Neural cell (in vitro differentiated cells): ENCODE data around the gene COG7.

ENCODE experiments used
- EZH2 ChIP-seq: fragments of 200-600, 300-800 bp; shearing (Covaris generic), sonication (generic); IDR thresholded peaks from 2 replicates; pipeline ENCODE4 v1.6.1; 2014; ENCODE audit warnings: antibody characterized with exemption, low read length, borderline replicate concordance, mild to moderate bottlenecking; ENCODE audit not compliant: insufficient read depth, poor library complexity, severe bottlenecking
- TF ChIP-seq, protein P1 (sequence below): fragments of 450-650 bp; IDR thresholded peaks from 2 replicates; pipeline ENCODE4 v1.5.1; 2014; ENCODE audit warnings: antibody characterized with exemption, mild to moderate bottlenecking, moderate library complexity; ENCODE audit not compliant: poor library complexity, severe bottlenecking

DNA sequence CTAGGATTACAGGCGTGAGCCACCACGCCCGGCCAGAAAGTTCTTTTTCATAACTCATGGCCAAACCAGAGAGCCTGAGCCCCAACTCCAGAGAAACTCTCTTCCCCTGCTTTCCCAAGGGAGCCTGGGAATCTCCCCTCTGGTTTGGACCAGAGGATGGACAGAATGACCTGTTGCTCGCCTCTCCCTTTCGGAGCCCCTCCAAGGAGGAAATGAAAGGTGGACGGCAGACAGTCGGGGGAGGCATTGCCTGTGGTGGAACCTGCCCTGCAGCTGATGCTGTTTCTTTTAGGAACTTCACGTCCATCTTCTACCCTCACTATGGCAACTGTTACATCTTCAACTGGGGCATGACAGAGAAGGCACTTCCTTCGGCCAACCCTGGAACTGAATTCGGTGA lies 85.4 kb downstream of the COG7 start:
- TF ChIP-seq, protein P1, sequence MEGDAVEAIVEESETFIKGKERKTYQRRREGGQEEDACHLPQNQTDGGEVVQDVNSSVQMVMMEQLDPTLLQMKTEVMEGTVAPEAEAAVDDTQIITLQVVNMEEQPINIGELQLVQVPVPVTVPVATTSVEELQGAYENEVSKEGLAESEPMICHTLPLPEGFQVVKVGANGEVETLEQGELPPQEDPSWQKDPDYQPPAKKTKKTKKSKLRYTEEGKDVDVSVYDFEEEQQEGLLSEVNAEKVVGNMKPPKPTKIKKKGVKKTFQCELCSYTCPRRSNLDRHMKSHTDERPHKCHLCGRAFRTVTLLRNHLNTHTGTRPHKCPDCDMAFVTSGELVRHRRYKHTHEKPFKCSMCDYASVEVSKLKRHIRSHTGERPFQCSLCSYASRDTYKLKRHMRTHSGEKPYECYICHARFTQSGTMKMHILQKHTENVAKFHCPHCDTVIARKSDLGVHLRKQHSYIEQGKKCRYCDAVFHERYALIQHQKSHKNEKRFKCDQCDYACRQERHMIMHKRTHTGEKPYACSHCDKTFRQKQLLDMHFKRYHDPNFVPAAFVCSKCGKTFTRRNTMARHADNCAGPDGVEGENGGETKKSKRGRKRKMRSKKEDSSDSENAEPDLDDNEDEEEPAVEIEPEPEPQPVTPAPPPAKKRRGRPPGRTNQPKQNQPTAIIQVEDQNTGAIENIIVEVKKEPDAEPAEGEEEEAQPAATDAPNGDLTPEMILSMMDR: no peak
- TF ChIP-seq EZH2: no peak
